ENCODE results near the gene KRCC1. TPM values are rescaled to one million over a fixed set of nuclear protein-coding genes. Genes with fewer than 3 reads are reported as not detected.
"Not testable (repeated sequence)": the region's sequence is repeated elsewhere in the genome, so short reads cannot be mapped to it uniquely, and the experiment has no call there.

KRCC1 gene
- total and polyA plus RNA-seq, 2 experiments from 2014 or later = 10.3 to 12.5 TPM

DNA sequence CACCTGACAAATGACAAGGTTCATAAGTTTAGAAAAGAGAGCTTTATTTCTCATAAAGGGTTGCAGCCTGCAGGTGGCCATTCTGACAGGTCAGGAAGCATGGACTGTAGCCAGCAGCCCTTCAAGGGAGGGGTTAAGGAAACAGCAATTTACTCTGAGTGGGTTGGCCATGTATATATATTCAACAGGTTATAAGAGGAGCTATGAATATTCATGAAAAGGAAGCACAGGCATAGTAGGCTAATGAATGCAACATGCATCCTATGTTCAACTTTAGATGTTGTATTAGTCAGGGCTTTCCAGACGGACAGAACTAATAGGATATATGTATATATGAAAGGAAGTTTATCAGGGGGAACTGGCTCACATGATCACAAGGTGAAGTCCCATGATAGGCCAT lies 59.8 kb downstream of the KRCC1 start:
- peaks cover 3% of the 10 kb centered on the region; the same call in 1 of the 3 replicates for H3K9me3 Mint-ChIP-seq
- H4K20me1 ChIP-seq (replicated peaks; ENCODE audit: insufficient read depth) = no peaks in the 10 kb centered on the region
- no peaks in the 10 kb centered on the region for H3F3A ChIP-seq (replicated peaks; ENCODE audit: low read depth)
- H3K27me3 Mint-ChIP-seq (ENCODE audit: insufficient read depth, low read depth, poor library complexity) = peaks cover 4% of the 10 kb centered on the region
- ATAC-seq (no peak), DNase-seq (ENCODE audit: low spot score) (no peak)
- no peak overlapping the region for H3K4me3 ChIP-seq
- no peaks in the 10 kb centered on the region for H3K36me3 ChIP-seq (ENCODE audit: insufficient read depth)
- H3K4me1 ChIP-seq (ENCODE audit: insufficient read depth) = no peaks in the 10 kb centered on the region
- no peaks in the 10 kb centered on the region for H3K79me2 ChIP-seq (replicated peaks; ENCODE audit: insufficient read depth)
- H3K27ac Mint-ChIP-seq = no peak overlapping the region
- H2AFZ ChIP-seq = no peak overlapping the region
- TF ChIP-seq EZH2phosphoT487 (IDR thresholded peaks at IDR 0.05; ENCODE audit: unreplicated experiment) (no peak), CREB1 (CRISPR knock-in tag; IDR thresholded peaks at IDR 0.05; ENCODE audit: low read depth) (no peak), ZNF114 (CRISPR knock-in tag; IDR thresholded peaks at IDR 0.05) (no peak), ZNF331 (CRISPR knock-in tag; IDR thresholded peaks at IDR 0.05; ENCODE audit: low read depth) (no peak), STAT1 (IDR thresholded peaks at IDR 0.05; ENCODE audit: unreplicated experiment) (no peak), EZH2 (IDR thresholded peaks at IDR 0.05; ENCODE audit: low read depth, unreplicated experiment) (no peak), POLR2AphosphoS5 (IDR thresholded peaks at IDR 0.05; ENCODE audit: low read depth) (no peak)
- TF ChIP-seq, protein P1, sequence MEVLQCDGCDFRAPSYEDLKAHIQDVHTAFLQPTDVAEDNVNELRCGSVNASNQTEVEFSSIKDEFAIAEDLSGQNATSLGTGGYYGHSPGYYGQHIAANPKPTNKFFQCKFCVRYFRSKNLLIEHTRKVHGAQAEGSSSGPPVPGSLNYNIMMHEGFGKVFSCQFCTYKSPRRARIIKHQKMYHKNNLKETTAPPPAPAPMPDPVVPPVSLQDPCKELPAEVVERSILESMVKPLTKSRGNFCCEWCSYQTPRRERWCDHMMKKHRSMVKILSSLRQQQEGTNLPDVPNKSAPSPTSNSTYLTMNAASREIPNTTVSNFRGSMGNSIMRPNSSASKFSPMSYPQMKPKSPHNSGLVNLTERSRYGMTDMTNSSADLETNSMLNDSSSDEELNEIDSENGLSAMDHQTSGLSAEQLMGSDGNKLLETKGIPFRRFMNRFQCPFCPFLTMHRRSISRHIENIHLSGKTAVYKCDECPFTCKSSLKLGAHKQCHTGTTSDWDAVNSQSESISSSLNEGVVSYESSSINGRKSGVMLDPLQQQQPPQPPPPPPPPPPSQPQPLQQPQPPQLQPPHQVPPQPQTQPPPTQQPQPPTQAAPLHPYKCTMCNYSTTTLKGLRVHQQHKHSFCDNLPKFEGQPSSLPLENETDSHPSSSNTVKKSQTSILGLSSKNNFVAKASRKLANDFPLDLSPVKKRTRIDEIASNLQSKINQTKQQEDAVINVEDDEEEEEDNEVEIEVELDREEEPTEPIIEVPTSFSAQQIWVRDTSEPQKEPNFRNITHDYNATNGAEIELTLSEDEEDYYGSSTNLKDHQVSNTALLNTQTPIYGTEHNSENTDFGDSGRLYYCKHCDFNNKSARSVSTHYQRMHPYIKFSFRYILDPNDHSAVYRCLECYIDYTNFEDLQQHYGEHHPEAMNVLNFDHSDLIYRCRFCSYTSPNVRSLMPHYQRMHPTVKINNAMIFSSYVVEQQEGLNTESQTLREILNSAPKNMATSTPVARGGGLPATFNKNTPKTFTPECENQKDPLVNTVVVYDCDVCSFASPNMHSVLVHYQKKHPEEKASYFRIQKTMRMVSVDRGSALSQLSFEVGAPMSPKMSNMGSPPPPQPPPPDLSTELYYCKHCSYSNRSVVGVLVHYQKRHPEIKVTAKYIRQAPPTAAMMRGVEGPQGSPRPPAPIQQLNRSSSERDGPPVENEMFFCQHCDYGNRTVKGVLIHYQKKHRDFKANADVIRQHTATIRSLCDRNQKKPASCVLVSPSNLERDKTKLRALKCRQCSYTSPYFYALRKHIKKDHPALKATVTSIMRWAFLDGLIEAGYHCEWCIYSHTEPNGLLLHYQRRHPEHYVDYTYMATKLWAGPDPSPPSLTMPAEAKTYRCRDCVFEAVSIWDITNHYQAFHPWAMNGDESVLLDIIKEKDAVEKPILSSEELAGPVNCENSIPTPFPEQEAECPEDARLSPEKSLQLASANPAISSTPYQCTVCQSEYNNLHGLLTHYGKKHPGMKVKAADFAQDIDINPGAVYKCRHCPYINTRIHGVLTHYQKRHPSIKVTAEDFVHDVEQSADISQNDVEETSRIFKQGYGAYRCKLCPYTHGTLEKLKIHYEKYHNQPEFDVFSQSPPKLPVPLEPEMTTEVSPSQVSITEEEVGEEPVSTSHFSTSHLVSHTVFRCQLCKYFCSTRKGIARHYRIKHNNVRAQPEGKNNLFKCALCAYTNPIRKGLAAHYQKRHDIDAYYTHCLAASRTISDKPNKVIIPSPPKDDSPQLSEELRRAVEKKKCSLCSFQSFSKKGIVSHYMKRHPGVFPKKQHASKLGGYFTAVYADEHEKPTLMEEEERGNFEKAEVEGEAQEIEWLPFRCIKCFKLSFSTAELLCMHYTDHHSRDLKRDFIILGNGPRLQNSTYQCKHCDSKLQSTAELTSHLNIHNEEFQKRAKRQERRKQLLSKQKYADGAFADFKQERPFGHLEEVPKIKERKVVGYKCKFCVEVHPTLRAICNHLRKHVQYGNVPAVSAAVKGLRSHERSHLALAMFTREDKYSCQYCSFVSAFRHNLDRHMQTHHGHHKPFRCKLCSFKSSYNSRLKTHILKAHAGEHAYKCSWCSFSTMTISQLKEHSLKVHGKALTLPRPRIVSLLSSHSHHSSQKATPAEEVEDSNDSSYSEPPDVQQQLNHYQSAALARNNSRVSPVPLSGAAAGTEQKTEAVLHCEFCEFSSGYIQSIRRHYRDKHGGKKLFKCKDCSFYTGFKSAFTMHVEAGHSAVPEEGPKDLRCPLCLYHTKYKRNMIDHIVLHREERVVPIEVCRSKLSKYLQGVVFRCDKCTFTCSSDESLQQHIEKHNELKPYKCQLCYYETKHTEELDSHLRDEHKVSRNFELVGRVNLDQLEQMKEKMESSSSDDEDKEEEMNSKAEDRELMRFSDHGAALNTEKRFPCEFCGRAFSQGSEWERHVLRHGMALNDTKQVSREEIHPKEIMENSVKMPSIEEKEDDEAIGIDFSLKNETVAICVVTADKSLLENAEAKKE (CRISPR knock-in tag; IDR thresholded peaks at IDR 0.05) = no peak
- TF ChIP-seq, protein P2, sequence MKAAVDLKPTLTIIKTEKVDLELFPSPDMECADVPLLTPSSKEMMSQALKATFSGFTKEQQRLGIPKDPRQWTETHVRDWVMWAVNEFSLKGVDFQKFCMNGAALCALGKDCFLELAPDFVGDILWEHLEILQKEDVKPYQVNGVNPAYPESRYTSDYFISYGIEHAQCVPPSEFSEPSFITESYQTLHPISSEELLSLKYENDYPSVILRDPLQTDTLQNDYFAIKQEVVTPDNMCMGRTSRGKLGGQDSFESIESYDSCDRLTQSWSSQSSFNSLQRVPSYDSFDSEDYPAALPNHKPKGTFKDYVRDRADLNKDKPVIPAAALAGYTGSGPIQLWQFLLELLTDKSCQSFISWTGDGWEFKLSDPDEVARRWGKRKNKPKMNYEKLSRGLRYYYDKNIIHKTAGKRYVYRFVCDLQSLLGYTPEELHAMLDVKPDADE (IDR thresholded peaks at IDR 0.05) = no peak
- H3K4me2 ChIP-seq = no peak overlapping the region
- H3K27ac ChIP-seq (ENCODE audit: low read depth) = no peak overlapping the region
- H3K9me2 ChIP-seq (ENCODE audit: insufficient read depth) = no peaks in the 10 kb centered on the region
- H3K4me3 Mint-ChIP-seq = no peak overlapping the region
- H3K27me3 ChIP-seq (ENCODE audit: insufficient read depth) = no peaks in the 10 kb centered on the region
- H3K36me3 Mint-ChIP-seq (ENCODE audit: low read depth) = no peaks in the 10 kb centered on the region
- no peaks in the 10 kb centered on the region for H3K4me1 Mint-ChIP-seq

DNA sequence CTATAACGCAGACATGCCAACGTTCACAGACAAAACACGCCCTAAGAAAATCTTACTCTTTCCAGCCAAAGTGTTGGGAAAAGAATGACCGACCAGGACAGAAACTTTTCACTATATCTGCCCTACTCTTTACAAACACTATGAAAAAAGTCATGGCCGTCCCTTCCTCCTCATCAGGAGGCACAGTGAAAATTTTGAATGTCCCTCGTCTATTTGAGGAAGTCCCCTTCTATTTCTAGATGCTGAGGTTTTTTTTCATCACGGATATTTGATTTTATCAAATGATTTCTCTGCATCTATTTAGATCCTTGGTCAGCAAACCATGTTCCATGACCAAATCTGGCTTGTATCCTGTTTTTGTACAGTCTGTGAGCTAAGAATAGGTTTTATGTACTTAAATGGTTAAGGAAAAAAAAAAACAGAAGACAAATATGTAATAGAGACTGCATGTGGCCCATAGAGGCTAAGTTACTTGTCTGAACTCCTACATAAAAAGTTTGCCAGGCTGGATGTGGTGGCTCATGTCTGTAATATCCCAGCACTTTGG lies 61.2 kb downstream of the KRCC1 start:
- H2AFZ ChIP-seq; H3K27me3 Mint-ChIP-seq (ENCODE audit: insufficient read depth, low read depth, poor library complexity); H4K20me1 ChIP-seq (replicated peaks; ENCODE audit: insufficient read depth); H3K4me1 Mint-ChIP-seq; H3F3A ChIP-seq (replicated peaks; ENCODE audit: low read depth); H3K36me3 Mint-ChIP-seq (ENCODE audit: low read depth); H3K36me3 ChIP-seq (ENCODE audit: insufficient read depth); ATAC-seq; H3K4me2 ChIP-seq; H3K4me1 ChIP-seq (ENCODE audit: insufficient read depth); H3K27ac Mint-ChIP-seq; H3K4me3 ChIP-seq; H3K27me3 ChIP-seq (ENCODE audit: insufficient read depth); H3K9me3 Mint-ChIP-seq; H3K79me2 ChIP-seq (replicated peaks; ENCODE audit: insufficient read depth); H3K4me3 Mint-ChIP-seq; H3K27ac ChIP-seq (ENCODE audit: low read depth); DNase-seq (ENCODE audit: low spot score); H3K9me2 ChIP-seq (ENCODE audit: insufficient read depth): not testable (repeated sequence)

DNA sequence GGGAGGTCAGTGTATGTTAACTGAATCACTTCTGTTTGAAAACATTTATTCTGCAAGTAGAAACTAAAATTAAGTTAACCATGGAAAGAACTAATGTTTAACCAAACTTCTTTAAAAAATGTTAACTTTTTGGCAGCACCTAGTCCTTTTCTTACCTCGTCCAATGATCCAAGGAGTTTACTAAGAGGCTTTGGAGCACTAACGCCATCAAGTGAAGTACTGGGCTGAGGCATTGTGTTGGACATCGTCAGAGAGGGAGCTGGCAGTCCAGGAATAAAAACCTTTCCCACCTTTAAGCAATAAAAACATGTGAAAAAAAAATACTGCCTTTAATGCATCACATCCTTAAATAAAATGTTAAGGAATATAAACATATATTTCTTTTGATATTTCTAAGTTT lies 63.0 kb downstream of the KRCC1 start:
- H3K4me3 Mint-ChIP-seq; H3K27ac ChIP-seq (ENCODE audit: low read depth); H3K9me3 Mint-ChIP-seq; H3K4me2 ChIP-seq; H2AFZ ChIP-seq; H3K27me3 ChIP-seq (ENCODE audit: insufficient read depth); DNase-seq (ENCODE audit: low spot score); H4K20me1 ChIP-seq (replicated peaks; ENCODE audit: insufficient read depth); H3K4me1 ChIP-seq (ENCODE audit: insufficient read depth); H3F3A ChIP-seq (replicated peaks; ENCODE audit: low read depth); H3K27ac Mint-ChIP-seq; H3K9me2 ChIP-seq (ENCODE audit: insufficient read depth); H3K4me1 Mint-ChIP-seq; H3K27me3 Mint-ChIP-seq (ENCODE audit: insufficient read depth, low read depth, poor library complexity); H3K36me3 ChIP-seq (ENCODE audit: insufficient read depth); H3K79me2 ChIP-seq (replicated peaks; ENCODE audit: insufficient read depth); H3K36me3 Mint-ChIP-seq (ENCODE audit: low read depth); H3K4me3 ChIP-seq: not testable (repeated sequence)
- ATAC-seq = 0 out of 3 replicates have a peak, but pooled peaks have one; percentile 28

Data from GM23338 (cell line).